Activated naive CD4-positive, alpha-beta T cell treated with anti-CD3 and anti-CD28 coated beads, Interleukin-2, amount 10 ng/mL, durations not matched to agents 7 days and 5 days (primary cell): ENCODE results near the gene SEMA7A.
"Not testable (repeated sequence)": the region's sequence is repeated elsewhere in the genome, so short reads cannot be mapped to it uniquely, and the experiment has no call there.

ENCODE experiments used
- CTCF ChIA-PET: fragments of 350-600 bp; sonication (Branson Sonifier 250); formaldehyde crosslinking; loops from one replicate; lab custom pipeline; 2021; ENCODE audit warnings: antibody characterized with exemption; lab: Charles Lee
- DNase-seq: peaks from one replicate; pipeline ENCODE4 v3.0.0-alpha.2; 2020
- H3K27ac Mint-ChIP-seq: one replicate; pipeline ENCODE4 v1.8.0; 2021; ENCODE audit warnings: mild to moderate bottlenecking, moderate library complexity, mixed read lengths
- H3K27me3 Mint-ChIP-seq: one replicate; pipeline ENCODE4 v1.8.0; 2021; ENCODE audit warnings: mild to moderate bottlenecking, mixed read lengths
- H3K36me3 Mint-ChIP-seq: one replicate; pipeline ENCODE4 v1.8.0; 2021; ENCODE audit warnings: mixed read lengths
- H3K4me1 Mint-ChIP-seq: one replicate; pipeline ENCODE4 v1.8.0; 2021; ENCODE audit warnings: mixed read lengths
- H3K4me3 Mint-ChIP-seq: one replicate; pipeline ENCODE4 v1.8.0; 2021; ENCODE audit warnings: mild to moderate bottlenecking, moderate library complexity, mixed read lengths
- H3K9me3 Mint-ChIP-seq: one replicate; pipeline ENCODE4 v1.8.0; 2021; ENCODE audit warnings: mixed read lengths

The SEMA7A gene

GRCh38 chr15:74433592-74434262 is at the start of gene SEMA7A:
Gene SEMA7A (minus strand): TSS chr15:74433958. CDS start chr15:74433918, 40 bp downstream.
- peak; percentile 88 for DNase-seq
- CTCF ChIA-PET: interaction anchor here (0.8 to 17.9 kb wide), 3 partner anchors 50 to 198 kb away, joined by 3 to 307 read pairs (median 145); no protein-coding TSS in a partner anchor
- Mint-ChIP-seq H3K36me3 (no peaks in the 10 kb centered on the region), H3K4me1 (peaks cover 43% of the 10 kb centered on the region), H3K9me3 (no peaks in the 10 kb centered on the region), H3K4me3 (peak within 1 kb of the TSS; percentile 74), H3K27ac (peak within 1 kb of the TSS; percentile 60), H3K27me3 (peaks cover 22% of the 10 kb centered on the region)

DNA sequence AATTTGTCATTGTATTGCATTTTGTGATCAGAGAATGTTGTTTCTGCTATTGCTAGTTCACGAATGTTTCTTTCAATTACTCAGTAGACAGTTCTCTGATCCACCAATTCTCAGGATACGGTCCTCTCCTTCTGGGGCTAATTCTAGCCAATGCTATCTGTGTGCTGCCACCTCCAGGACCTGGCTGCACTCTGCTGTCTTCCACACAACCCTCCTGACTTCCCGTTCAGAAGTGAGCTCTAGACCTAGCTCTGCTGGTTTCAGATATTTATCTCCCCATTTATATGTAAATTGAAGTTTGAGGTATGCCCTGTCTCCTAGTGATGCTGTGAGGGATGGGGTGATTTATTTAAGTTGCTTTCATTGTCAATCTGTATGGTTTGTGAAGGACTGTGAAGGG is 48.9 kb upstream of the SEMA7A start:
- no peaks in the 10 kb centered on the region for H3K9me3 Mint-ChIP-seq
- peaks cover 14% of the 10 kb centered on the region for H3K36me3 Mint-ChIP-seq
- DNase-seq: no peak
- CTCF ChIA-PET: interaction anchor here (0.6 to 1.1 kb wide), 7 partner anchors 18 to 112 kb away, joined by 3 to 5 read pairs (median 3); no protein-coding TSS in a partner anchor
- no peak overlapping the region for H3K4me3 Mint-ChIP-seq
- no peak overlapping the region for H3K27ac Mint-ChIP-seq
- H3K4me1 Mint-ChIP-seq: no peaks in the 10 kb centered on the region
- H3K27me3 Mint-ChIP-seq: no peaks in the 10 kb centered on the region

- H3K4me3 Mint-ChIP-seq, H3K27ac Mint-ChIP-seq, H3K9me3 Mint-ChIP-seq, H3K27me3 Mint-ChIP-seq, H3K4me1 Mint-ChIP-seq, CTCF ChIA-PET, DNase-seq: not testable (repeated sequence)
- peaks cover 11% of the 10 kb centered on the region for H3K36me3 Mint-ChIP-seq
These were observed 46.6 kb upstream of the SEMA7A start for GRCh38 chr15:74480364-74480763.

DNA sequence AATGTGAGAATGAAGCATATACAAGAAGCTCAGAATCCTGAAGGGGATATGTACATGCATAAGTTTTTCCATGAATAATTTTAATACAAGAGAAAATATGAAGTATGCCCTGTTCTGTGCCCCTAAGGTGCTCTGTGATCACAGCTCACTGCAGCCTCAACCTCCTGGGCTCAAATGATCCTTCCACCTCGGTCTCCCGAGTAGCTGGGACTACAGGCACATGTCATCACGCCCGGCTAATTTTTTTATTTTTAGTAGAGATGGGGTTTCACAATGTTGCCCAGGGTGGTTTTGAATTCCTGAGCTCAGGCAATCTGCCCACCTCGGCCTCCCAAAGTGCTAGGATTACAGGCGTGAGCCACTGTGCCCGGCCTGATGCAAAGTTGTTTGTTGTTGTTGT is 37.9 kb upstream of the SEMA7A start:
- peaks cover 13% of the 10 kb centered on the region for H3K36me3 Mint-ChIP-seq
- H3K9me3 Mint-ChIP-seq, H3K27me3 Mint-ChIP-seq, DNase-seq, H3K4me1 Mint-ChIP-seq, H3K27ac Mint-ChIP-seq, H3K4me3 Mint-ChIP-seq: not testable (repeated sequence)
- CTCF ChIA-PET: interaction anchor here (0.6 to 1.4 kb wide), 3 partner anchors 10 to 420 kb away, joined by 3 read pairs; no protein-coding TSS in a partner anchor

DNA sequence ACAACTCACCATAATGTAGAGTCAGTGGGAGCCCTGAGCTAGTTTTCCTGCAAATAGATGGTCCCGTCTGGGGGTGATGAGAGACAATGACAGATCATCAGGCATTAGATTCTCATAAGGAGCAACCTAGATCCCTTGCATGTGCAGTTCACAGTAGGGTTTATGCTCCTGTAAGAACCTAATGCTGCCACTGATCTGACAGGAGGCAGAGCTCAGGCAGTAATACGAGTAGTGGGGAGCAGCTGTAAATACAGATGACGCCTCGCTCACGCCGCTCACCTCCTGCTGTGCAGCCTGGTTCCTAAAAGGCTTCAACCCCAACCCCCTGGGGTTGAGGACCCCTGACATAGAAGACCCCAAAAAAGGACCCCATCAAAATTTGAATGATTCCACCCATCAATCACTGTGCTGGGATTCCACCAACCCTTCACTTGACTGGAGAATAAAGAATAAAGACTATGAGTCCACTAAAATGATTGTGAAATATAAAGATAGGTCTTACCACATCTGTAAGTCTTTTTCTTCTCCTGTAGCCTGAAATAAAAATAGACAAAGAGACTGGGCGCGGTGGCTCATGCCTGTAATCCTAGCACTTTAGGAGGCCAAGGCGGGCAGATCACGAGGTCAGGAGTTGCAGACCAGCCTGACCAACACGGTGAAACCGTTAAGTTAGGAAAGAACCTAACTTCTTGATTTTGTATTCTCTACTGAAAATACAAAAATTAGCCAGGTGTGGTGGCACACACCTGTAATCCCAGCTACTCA is 37.1 kb upstream of the SEMA7A start:
- Mint-ChIP-seq H3K4me1 (peaks cover 4% of the 10 kb centered on the region), H3K9me3 (no peaks in the 10 kb centered on the region), H3K27me3 (no peaks in the 10 kb centered on the region), H3K36me3 (peaks cover 20% of the 10 kb centered on the region), H3K4me3 (no peak overlapping the region), H3K27ac (no peak overlapping the region)
- CTCF ChIA-PET: interaction anchor here (0.6 to 1.4 kb wide), 3 partner anchors 9 to 419 kb away, joined by 3 read pairs; no protein-coding TSS in a partner anchor
- no peak for DNase-seq

- H3K36me3 Mint-ChIP-seq: peaks cover 30% of the 10 kb centered on the region
- peak overlapping the region; percentile 24 for H3K27ac Mint-ChIP-seq
- DNase-seq: no peak
- H3K4me1 Mint-ChIP-seq: peaks cover 22% of the 10 kb centered on the region
- no peaks in the 10 kb centered on the region for H3K27me3 Mint-ChIP-seq
- CTCF ChIA-PET: interaction anchor here (1.1 to 1.2 kb wide), 3 partner anchors 17 to 88 kb away, joined by 3 to 4 read pairs (median 3); no protein-coding TSS in a partner anchor
- peaks cover 6% of the 10 kb centered on the region for H3K9me3 Mint-ChIP-seq
- no peak overlapping the region for H3K4me3 Mint-ChIP-seq
These were observed 34.7 kb upstream of the SEMA7A start for GRCh38 chr15:74468341-74469032.

DNA sequence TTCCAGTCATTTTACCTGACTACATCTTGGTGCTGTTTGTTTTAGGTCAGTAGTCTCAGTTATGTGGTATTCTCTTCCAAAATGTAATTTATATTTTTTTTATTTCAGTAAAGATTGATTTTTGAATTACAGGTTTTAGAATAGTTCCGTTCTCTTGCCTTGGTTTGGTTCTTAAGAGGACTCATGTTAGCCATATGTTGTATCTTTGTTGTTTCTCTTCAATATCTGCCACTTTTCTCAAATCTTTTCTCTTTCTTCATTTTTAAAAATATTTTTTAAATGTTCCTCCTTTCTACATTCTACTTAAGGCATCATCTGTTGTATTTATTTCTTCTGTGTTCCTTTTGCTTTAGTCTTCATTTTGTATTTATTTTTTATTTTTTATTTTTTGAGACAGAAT is 32.8 kb upstream of the SEMA7A start:
- H3K4me1 Mint-ChIP-seq: peaks cover 39% of the 10 kb centered on the region
- no peak overlapping the region for H3K4me3 Mint-ChIP-seq
- CTCF ChIA-PET: interaction anchor here (0.6 kb wide), 1 partner anchor 19 kb away, joined by 3 read pairs; no protein-coding TSS in a partner anchor
- peak overlapping the region; percentile 26 for H3K27ac Mint-ChIP-seq
- no peaks in the 10 kb centered on the region for H3K27me3 Mint-ChIP-seq
- H3K9me3 Mint-ChIP-seq: peaks cover 9% of the 10 kb centered on the region
- peaks cover 32% of the 10 kb centered on the region for H3K36me3 Mint-ChIP-seq
- DNase-seq: no peak

DNA sequence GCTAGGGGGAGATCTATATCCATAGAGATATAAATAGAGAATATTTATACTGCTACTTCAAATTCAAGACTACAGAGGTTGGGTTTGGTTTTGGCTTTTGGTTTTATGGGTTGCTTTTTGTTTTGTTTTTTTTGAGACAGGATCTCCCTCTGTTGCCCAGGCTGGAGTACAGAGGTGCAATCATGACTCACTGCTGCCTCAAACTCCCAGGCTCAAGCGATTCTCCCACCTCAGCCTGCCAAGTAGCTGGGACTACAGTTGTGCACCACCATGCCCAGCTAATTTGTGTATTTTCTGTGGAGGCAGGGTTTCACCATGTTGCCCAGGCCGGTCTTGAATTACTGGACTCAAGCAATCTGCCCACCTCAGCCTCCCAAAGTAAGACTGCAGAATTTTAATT is 31.1 kb upstream of the SEMA7A start:
- Mint-ChIP-seq H3K4me3 (no peak overlapping the region), H3K27ac (no peak overlapping the region), H3K36me3 (peaks cover 34% of the 10 kb centered on the region), H3K27me3 (no peaks in the 10 kb centered on the region), H3K9me3 (peaks cover 9% of the 10 kb centered on the region), H3K4me1 (peaks cover 48% of the 10 kb centered on the region)
- DNase-seq: no peak
- CTCF ChIA-PET: interaction anchor here (0.7 kb wide), 1 partner anchor 17 kb away, joined by 3 read pairs; no protein-coding TSS in a partner anchor

DNA sequence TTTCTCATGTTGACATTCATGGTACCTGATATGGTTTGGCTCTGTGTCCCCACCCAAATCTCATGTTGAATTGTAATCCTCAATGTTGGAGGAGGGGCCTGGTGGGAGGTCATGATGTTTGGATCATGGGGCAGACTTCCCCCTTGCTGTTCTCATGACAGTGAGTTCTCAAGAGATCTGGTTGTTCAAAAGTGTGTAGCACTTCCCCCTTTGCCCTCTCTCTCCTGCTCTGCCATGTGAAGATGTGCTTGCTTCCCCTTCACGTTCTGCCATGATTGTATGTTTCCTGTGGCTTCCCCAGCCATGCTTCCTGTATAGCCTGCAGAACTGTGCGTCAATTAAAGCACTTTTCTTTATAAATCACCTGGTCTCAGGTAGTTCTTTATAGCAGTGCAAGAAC is 30.5 kb upstream of the SEMA7A start:
- H3K27ac Mint-ChIP-seq: peak overlapping the region; percentile 24
- H3K27me3 Mint-ChIP-seq: no peaks in the 10 kb centered on the region
- H3K4me3 Mint-ChIP-seq: no peak overlapping the region
- peaks cover 34% of the 10 kb centered on the region for H3K36me3 Mint-ChIP-seq
- H3K9me3 Mint-ChIP-seq: peaks cover 9% of the 10 kb centered on the region
- CTCF ChIA-PET: interaction anchor here (0.7 kb wide), 1 partner anchor 18 kb away, joined by 3 read pairs; no protein-coding TSS in a partner anchor
- peaks cover 48% of the 10 kb centered on the region for H3K4me1 Mint-ChIP-seq
- no peak for DNase-seq

GRCh38 chr15:74463634-74464033 is 29.9 kb upstream of the SEMA7A start:
- no peak for DNase-seq
- Mint-ChIP-seq H3K4me1 (peaks cover 53% of the 10 kb centered on the region), H3K9me3 (peaks cover 9% of the 10 kb centered on the region), H3K4me3 (no peak overlapping the region), H3K27me3 (no peaks in the 10 kb centered on the region), H3K36me3 (peaks cover 34% of the 10 kb centered on the region), H3K27ac (no peak overlapping the region)
- CTCF ChIA-PET: interaction anchor here (1.6 kb wide), 1 partner anchor 9 kb away, joined by 3 read pairs; no protein-coding TSS in a partner anchor

DNA sequence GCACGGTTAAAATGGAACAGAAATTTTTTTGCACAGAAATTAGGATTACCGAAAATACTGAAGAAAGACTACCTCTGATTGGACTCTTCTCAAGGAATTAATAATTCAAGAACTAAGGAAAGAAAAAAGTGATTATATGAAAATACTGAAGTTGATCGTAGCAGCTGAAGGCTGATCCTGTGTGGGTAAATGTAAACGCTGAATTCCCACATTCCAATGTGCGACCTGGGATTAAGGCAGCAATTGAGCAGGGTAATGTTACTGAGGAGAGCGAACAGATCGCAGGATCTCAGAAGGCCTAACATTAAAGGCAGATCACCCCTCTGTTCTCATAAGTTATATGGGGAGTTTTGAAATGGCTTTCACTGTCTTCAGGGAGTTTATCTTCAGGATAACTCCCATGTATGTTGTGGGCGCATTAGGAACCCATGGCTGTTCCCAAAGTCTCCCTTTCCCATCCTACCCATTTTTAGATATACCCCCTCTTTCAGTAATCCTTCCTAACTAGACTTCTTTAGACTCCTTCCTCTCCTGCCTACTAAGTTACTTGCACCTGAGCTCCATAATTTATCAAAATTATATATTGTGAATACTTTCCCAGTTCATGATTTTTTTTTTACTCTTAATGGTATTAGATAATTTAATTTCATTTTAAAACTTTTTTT is 28.2 kb upstream of the SEMA7A start:
- no peak for DNase-seq
- no peaks in the 10 kb centered on the region for H3K27me3 Mint-ChIP-seq
- H3K36me3 Mint-ChIP-seq: peaks cover 36% of the 10 kb centered on the region

GRCh38 chr15:74460871-74461846 is 27.4 kb upstream of the SEMA7A start, which contains the start of gene UBL7:
Gene UBL7 (minus strand): TSS chr15:74461160. CDS start chr15:74458867, 2,293 bp downstream.
- CTCF ChIA-PET: interaction anchor here (1.0 to 2.3 kb wide), 4 partner anchors 10 to 307 kb away, joined by 3 to 7 read pairs (median 4); no protein-coding TSS in a partner anchor
- Mint-ChIP-seq H3K9me3 (peaks cover 9% of the 10 kb centered on the region), H3K27me3 (no peaks in the 10 kb centered on the region), H3K36me3 (peaks cover 36% of the 10 kb centered on the region), H3K4me1 (peaks cover 54% of the 10 kb centered on the region), H3K27ac (peak within 1 kb of the TSS; percentile 88), H3K4me3 (peak within 1 kb of the TSS; percentile 90)
- DNase-seq: peak; percentile 99

More for the DNA sequence above, 28.2 kb upstream of the SEMA7A start:
- Mint-ChIP-seq H3K27ac (peak overlapping the region; percentile 88), H3K4me3 (peak overlapping the region; percentile 90), H3K4me1 (peaks cover 53% of the 10 kb centered on the region), H3K9me3 (peaks cover 9% of the 10 kb centered on the region)
- CTCF ChIA-PET: interaction anchor here (0.5 to 2.3 kb wide), 6 partner anchors 9 to 306 kb away, joined by 3 to 7 read pairs (median 4); no protein-coding TSS in a partner anchor
